ENCODE results near the gene SSBP3. TPM values are rescaled to one million over a fixed set of nuclear protein-coding genes. Genes with fewer than 3 reads are reported as not detected.

The SSBP3 gene
- total RNA-seq, 4 donors from 2014 or later: 19.0 to 35.2 (median 33.4) TPM

DNA sequence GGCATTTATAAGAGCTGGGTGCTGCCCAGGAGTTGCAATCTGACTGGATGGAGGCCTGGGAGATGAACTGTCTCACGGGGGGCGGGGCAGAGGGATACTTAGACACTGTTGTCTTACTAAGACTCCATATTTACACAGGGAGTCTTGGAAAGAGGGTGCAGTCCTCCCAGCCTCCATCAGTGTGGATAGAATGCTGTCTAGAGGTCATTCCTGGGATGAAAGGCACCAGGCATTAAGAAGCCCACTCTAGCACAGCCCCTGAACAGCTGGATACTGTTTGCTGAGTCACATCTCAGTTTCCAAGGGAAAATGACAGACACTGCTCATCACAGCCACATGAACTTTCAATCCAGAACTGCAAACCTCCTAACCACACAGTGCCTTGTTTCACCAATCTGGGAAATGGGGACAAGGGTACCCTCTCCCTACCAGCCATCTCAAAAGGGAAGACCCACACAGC, 43.3 kb downstream of the SSBP3 start:
- no peaks in the 10 kb centered on the region for H3K9me3 ChIP-seq
- peak overlapping the region in 1 of 4 donors; percentile 31 for H3K27ac ChIP-seq
- peaks cover 0 to 26% (median 0%) of the 10 kb centered on the region in 4 donors for H3K4me1 ChIP-seq
- H3K27me3 ChIP-seq: no peaks in the 10 kb centered on the region
- no peak for TF ChIP-seq POLR2A (IDR thresholded peaks at IDR 0.05)
- H3K36me3 ChIP-seq: peaks cover 0 to 5% (median 0%) of the 10 kb centered on the region in 3 donors
- H3K4me3 ChIP-seq: no peak overlapping the region
- DNase-seq: no peak

GRCh38 chr1:54361342-54361741, 44.9 kb downstream of the SSBP3 start:
- Histone ChIP-seq H3K36me3 (peaks cover 0 to 5% (median 0%) of the 10 kb centered on the region in 3 donors), H3K27me3 (no peaks in the 10 kb centered on the region), H3K4me1 (peaks cover 0 to 41% (median 2%) of the 10 kb centered on the region in 4 donors), H3K27ac (no peak overlapping the region), H3K4me3 (no peak overlapping the region), H3K9me3 (no peaks in the 10 kb centered on the region)
- DNase-seq: no peak
- TF ChIP-seq, protein P1, sequence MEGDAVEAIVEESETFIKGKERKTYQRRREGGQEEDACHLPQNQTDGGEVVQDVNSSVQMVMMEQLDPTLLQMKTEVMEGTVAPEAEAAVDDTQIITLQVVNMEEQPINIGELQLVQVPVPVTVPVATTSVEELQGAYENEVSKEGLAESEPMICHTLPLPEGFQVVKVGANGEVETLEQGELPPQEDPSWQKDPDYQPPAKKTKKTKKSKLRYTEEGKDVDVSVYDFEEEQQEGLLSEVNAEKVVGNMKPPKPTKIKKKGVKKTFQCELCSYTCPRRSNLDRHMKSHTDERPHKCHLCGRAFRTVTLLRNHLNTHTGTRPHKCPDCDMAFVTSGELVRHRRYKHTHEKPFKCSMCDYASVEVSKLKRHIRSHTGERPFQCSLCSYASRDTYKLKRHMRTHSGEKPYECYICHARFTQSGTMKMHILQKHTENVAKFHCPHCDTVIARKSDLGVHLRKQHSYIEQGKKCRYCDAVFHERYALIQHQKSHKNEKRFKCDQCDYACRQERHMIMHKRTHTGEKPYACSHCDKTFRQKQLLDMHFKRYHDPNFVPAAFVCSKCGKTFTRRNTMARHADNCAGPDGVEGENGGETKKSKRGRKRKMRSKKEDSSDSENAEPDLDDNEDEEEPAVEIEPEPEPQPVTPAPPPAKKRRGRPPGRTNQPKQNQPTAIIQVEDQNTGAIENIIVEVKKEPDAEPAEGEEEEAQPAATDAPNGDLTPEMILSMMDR (IDR thresholded peaks at IDR 0.05): no peak
- TF ChIP-seq POLR2A (IDR thresholded peaks at IDR 0.05): no peak

DNA sequence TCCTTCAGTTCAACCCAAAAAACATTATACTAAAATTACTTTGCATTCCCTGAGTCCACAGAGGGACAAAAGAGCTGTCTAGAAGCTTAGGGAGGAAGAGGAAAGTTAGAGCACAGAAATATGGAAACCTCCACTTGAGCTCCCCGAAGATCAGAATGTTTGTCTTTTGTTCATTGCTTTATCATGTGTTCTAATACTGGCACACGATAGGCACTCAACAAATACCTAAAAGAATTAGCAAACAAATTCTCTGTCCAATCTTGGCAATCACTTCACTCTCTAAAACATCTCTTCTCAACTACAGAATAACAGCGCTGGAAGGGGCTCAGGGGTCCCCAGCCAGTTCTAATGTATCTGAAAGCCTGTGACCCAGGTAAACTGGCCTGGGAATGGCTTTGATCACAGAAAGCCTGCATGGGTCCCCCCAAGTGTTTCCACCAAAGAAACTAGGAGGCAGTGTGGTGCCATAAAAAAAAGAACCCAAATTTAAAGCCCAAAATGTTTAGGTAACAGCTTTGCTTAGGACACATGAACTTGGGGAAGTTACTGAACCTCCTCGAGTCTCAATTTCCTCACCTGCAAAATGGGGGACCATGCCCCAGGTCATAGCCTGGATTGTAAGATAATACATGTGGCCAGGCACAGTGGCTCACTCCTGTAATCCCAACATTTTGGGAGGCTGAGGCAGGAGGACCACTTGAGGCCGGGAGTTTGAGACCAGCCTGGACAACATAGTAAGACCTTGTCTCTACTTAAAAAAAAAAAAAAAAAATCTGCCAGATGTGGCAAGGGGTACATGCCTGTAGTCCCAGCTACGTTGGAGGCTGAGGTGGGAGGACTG, 45.8 kb downstream of the SSBP3 start:
- no peak for TF ChIP-seq POLR2A (IDR thresholded peaks at IDR 0.05)
- TF ChIP-seq, protein P1 (IDR thresholded peaks at IDR 0.05): no peak
- H3K27me3 ChIP-seq: no peaks in the 10 kb centered on the region
- no peak overlapping the region for H3K27ac ChIP-seq
- peaks cover 0 to 45% (median 2%) of the 10 kb centered on the region in 4 donors for H3K4me1 ChIP-seq
- no peak overlapping the region for H3K4me3 ChIP-seq
- H3K9me3 ChIP-seq: no peaks in the 10 kb centered on the region
- H3K36me3 ChIP-seq: peaks cover 0 to 5% (median 0%) of the 10 kb centered on the region in 3 donors
- no peak for DNase-seq

DNA sequence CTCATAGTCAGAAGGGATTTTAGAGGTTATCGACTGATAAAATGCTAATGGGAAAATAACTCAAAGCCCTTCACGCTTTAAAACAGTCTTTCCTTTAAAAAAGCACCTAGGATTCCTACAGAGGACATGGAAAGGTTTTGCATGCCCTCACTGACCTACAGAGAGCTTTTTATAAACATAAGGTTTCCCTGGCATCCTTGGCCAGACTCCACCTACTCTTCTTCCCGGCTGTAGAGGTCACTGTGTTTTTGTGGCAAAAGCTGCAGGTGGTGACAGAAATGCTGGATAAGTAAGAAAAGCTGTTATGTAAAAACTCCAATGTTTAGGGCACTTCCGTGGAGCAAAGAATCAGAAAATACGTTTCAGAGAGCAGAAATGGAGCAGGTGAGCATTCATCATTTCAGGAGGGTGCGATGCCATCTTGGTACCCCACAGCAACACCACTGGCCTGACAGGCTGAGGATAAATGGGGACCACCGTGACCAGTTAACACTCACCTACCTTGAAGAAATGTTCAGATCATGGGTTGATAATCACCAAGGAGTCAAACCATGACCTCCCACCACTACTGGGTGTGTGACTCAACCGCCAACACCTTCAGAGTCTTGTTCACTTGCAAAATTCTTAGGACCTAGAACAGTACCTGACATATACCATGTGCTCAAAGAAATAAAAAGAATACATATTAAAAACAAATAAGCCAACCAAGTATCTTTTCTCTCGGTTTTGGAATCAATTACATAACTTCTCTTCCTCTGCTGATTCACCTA, 46.6 kb downstream of the SSBP3 start:
- no peak overlapping the region for H3K27ac ChIP-seq
- no peak overlapping the region for H3K4me3 ChIP-seq
- H3K9me3 ChIP-seq: no peaks in the 10 kb centered on the region
- TF ChIP-seq POLR2A (IDR thresholded peaks at IDR 0.05): no peak
- TF ChIP-seq, protein P1 (IDR thresholded peaks at IDR 0.05): no peak
- no peak for DNase-seq
- peaks cover 0 to 38% (median 2%) of the 10 kb centered on the region in 4 donors for H3K4me1 ChIP-seq
- H3K36me3 ChIP-seq: peaks cover 0 to 5% (median 0%) of the 10 kb centered on the region in 3 donors
- H3K27me3 ChIP-seq: no peaks in the 10 kb centered on the region

- H3K4me3 ChIP-seq: no peak overlapping the region
- H3K4me1 ChIP-seq: peaks cover 0 to 38% (median 2%) of the 10 kb centered on the region in 4 donors
- TF ChIP-seq POLR2A (IDR thresholded peaks at IDR 0.05): no peak
- TF ChIP-seq, protein P1 (IDR thresholded peaks at IDR 0.05): no peak
- peaks cover 0 to 5% (median 0%) of the 10 kb centered on the region in 3 donors for H3K36me3 ChIP-seq
- no peaks in the 10 kb centered on the region for H3K27me3 ChIP-seq
- no peaks in the 10 kb centered on the region for H3K9me3 ChIP-seq
- DNase-seq: no peak
- H3K27ac ChIP-seq: no peak overlapping the region
These were observed 47.6 kb downstream of the SSBP3 start for GRCh38 chr1:54358503-54359168.
